Thyroid gland (tissue), 4 donors: ENCODE data around the gene KRT76.

Experiments
- POLR2A ChIP-seq, 2 donors: fragments of 450-650 bp; IDR thresholded peaks; one replicate each; pipeline ENCODE4 v1.6.1; 2017; ENCODE audit warnings: antibody characterized with exemption in 2 of 2, mild to moderate bottlenecking in 2 of 2, moderate library complexity in 1 of 2
- TF ChIP-seq, protein P1 (sequence below), 6 experiments: fragments of 200-600 bp in 3 of 6; fragments of 450-650 bp in 3 of 6; sonication (generic) in 3 of 6; IDR thresholded peaks; one replicate each; pipeline ENCODE4 v1.5.1; 2016 to 2019; ENCODE audit warnings: antibody characterized with exemption in 6 of 6, mild to moderate bottlenecking in 2 of 6, inconsistent platforms in 1 of 6, moderate library complexity in 1 of 6

DNA sequence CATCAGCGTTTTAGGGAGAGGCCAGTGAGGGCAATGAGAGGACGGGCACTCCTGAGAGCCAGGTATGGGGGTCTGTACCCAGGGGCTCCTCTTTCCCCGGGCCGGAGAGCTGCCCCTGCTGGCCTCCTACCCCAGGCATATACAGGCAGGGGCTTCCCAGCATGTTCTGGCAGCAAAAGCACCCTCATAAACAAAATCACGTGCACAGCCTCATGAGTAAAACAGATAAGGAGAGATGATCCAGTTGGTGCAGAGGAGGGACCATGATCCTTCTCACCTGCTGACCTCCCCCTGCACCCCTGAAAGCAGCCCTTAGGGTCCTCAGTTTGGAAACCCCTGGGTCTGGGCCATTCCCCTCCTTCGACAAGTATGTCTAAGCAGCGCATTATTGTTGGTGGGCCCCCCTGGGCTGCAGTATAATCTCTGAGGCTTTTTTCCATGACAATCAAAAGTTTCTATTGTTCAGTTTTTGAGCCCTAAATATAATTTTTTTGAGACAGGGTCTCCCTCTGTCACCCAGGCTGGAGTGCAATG, 41.8 kb upstream of the KRT76 start:
- TF ChIP-seq, protein P1, sequence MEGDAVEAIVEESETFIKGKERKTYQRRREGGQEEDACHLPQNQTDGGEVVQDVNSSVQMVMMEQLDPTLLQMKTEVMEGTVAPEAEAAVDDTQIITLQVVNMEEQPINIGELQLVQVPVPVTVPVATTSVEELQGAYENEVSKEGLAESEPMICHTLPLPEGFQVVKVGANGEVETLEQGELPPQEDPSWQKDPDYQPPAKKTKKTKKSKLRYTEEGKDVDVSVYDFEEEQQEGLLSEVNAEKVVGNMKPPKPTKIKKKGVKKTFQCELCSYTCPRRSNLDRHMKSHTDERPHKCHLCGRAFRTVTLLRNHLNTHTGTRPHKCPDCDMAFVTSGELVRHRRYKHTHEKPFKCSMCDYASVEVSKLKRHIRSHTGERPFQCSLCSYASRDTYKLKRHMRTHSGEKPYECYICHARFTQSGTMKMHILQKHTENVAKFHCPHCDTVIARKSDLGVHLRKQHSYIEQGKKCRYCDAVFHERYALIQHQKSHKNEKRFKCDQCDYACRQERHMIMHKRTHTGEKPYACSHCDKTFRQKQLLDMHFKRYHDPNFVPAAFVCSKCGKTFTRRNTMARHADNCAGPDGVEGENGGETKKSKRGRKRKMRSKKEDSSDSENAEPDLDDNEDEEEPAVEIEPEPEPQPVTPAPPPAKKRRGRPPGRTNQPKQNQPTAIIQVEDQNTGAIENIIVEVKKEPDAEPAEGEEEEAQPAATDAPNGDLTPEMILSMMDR (IDR thresholded peaks at IDR 0.05), result no peak
- TF ChIP-seq POLR2A (IDR thresholded peaks at IDR 0.05), result no peak
